Measurements from ENCODE around the gene LRMDA.

The LRMDA gene

DNA sequence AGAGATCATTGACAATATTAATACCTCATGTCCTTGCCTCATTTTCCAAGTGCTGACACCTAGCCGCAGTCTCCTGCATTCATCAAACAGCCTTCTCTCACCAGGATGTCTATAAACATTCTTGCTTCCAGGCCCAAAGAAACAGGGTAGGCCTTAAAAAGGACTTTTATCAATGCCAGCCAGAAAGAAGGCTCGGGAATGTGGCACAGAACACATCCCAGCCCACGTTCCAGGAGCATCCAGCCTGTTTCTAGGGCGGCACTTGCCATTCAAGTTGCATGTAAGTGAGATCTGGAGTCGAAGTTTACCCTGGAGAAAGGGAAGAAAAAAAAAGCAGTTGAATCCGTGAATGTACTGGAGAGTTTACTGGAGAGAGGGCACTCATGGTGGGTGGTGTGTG lies 1123.1 kb downstream of the LRMDA start:
- no peaks in the 10 kb centered on the region for H3K27me3 ChIP-seq (ENCODE audit: control insufficient read depth, insufficient read depth, low read length)
- H3K4me3 ChIP-seq (ENCODE audit: low read depth, low read length) = no peak overlapping the region
- H3K9me3 ChIP-seq (ENCODE audit: control insufficient read depth, insufficient read depth, low read depth, low read length) = no peaks in the 10 kb centered on the region
- no peaks in the 10 kb centered on the region for H3K36me3 ChIP-seq (ENCODE audit: control insufficient read depth, insufficient read depth, low read length)
- peaks cover 9% of the 10 kb centered on the region; the same call in 1 of the 2 replicates for H3K4me1 ChIP-seq (ENCODE audit: control insufficient read depth, insufficient read depth, low read length)
- H3K9ac ChIP-seq (ENCODE audit: low read length) = no peak overlapping the region
- no peak overlapping the region for H3K27ac ChIP-seq (ENCODE audit: low read depth, low read length)

DNA sequence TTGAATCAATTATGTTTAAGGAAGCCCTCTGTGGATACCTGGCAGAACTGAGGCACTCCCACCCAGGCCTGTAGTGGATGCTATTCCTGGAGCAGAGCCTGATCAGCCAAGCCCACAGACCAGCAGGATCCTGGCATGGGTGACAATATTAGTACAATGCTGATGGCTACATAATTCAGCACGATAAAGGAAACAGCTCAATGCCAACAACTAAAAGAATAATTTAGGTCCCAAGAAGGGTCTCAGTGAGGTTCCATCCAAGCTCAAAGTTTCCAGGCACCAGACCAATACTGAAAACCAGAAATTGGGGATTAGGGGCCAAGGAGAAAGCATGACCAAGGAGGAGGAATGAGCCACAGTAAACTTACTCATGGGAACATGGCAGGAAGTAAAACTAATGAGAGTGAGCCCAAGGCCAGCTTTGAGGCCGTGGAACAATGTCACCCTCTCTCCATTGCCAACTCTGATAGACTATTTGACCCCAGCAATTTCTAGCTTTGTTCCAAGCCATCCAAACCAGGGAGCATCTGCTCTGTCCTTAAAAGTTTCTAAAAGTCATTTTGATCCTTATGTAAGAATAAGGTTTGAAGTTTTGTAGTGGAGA lies 1123.7 kb downstream of the LRMDA start:
- Histone ChIP-seq H3K9ac (ENCODE audit: low read length) (no peak overlapping the region), H3K4me1 (ENCODE audit: control insufficient read depth, insufficient read depth, low read length) (peaks cover 9% of the 10 kb centered on the region; the same call in 1 of the 2 replicates), H3K36me3 (ENCODE audit: control insufficient read depth, insufficient read depth, low read length) (no peaks in the 10 kb centered on the region), H3K9me3 (ENCODE audit: control insufficient read depth, insufficient read depth, low read depth, low read length) (no peaks in the 10 kb centered on the region), H3K27me3 (ENCODE audit: control insufficient read depth, insufficient read depth, low read length) (no peaks in the 10 kb centered on the region), H3K27ac (ENCODE audit: low read depth, low read length) (no peak overlapping the region), H3K4me3 (ENCODE audit: low read depth, low read length) (no peak overlapping the region)

DNA sequence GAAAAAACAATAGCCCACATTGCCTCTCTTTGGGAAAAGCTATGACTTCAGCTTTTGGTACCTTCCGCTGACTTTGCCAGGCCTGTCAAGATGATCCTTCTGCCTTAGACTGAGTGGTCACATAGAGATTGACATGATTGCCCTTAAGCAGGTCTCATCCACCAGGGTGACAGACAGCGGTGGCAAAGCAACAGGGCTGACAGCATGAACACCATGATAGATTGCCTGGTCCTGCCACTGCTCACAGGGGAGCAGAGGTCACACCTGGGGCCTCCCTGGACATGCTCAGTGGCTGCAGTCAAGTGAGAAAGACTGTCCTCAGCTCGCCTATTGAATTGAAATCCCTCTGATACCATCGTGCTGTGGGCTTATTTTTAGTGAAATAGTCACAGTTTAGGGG lies 1125.9 kb downstream of the LRMDA start:
- H3K9ac ChIP-seq (ENCODE audit: low read length) = no peak overlapping the region
- no peaks in the 10 kb centered on the region for H3K36me3 ChIP-seq (ENCODE audit: control insufficient read depth, insufficient read depth, low read length)
- no peaks in the 10 kb centered on the region for H3K27me3 ChIP-seq (ENCODE audit: control insufficient read depth, insufficient read depth, low read length)
- no peak overlapping the region for H3K4me3 ChIP-seq (ENCODE audit: low read depth, low read length)
- H3K9me3 ChIP-seq (ENCODE audit: control insufficient read depth, insufficient read depth, low read depth, low read length) = no peaks in the 10 kb centered on the region
- H3K27ac ChIP-seq (ENCODE audit: low read depth, low read length) = no peak overlapping the region
- no peaks in the 10 kb centered on the region; the same call in 1 of the 2 replicates for H3K4me1 ChIP-seq (ENCODE audit: control insufficient read depth, insufficient read depth, low read length)

DNA sequence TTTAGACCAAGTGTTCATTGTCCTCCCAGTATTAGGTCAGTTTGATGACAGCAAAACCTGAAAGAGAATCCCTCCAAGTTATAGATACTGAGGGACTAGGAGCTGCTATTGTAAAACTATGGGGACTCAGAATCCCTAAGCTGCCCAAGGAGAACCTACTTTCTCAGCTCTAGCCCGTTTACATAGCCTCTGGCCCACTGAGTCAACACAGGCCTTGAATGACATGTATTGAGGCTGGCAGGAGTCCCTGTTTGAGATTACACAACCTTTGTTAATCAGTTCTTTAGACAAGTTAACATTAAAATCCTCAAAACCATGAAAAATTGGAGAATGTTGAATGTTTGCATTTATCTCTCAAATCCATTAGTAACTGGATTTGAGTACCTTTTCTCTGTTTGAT lies 1127.2 kb downstream of the LRMDA start:
- H3K9ac ChIP-seq (ENCODE audit: low read length) = no peak overlapping the region
- H3K9me3 ChIP-seq (ENCODE audit: control insufficient read depth, insufficient read depth, low read depth, low read length) = no peaks in the 10 kb centered on the region
- no peaks in the 10 kb centered on the region for H3K27me3 ChIP-seq (ENCODE audit: control insufficient read depth, insufficient read depth, low read length)
- no peak overlapping the region for H3K27ac ChIP-seq (ENCODE audit: low read depth, low read length)
- H3K4me1 ChIP-seq (ENCODE audit: control insufficient read depth, insufficient read depth, low read length) = no peaks in the 10 kb centered on the region
- no peaks in the 10 kb centered on the region for H3K36me3 ChIP-seq (ENCODE audit: control insufficient read depth, insufficient read depth, low read length)
- no peak overlapping the region for H3K4me3 ChIP-seq (ENCODE audit: low read depth, low read length)

DNA sequence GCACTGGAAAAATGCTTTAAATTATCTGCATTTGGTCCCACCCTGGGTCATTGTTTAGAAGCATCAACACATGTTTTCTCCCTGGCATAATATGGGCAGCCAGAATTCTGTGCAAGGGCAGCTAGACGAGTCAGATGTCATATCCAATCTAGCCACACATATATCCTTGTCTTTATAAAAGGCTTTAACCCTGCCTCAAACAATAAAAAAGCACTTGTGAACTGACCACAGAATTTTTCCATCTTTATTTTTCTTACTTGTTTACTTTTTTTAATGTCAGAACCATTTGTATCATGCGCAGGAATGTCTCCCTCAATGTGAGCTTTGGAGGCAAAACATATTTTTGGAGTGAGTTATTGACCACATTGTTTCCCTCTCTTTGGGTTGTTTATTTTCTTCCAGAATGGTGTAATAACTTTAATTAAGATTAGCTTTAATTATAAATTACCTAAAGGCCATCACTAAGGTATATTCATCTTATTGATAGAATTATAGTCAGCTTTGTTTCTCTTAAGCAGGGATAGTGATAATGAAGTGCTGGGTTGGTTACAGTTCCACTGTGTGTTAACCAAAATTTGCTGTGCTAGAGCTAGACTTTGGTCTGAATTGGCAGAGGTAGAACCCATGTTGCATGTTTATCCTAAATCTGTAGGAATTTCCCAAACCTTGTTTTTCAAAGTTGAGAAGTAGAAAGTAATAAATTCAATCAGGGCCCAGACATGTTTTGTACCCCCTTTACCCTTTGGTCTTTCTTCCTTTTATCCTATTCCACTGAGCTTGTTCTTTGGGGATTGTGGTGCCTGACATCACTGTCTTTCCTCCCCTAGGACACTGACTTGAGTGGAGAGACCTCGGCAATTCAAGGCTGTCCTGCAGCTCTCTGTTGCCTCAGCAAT lies 1127.8 kb downstream of the LRMDA start:
- Histone ChIP-seq H3K27ac (ENCODE audit: low read depth, low read length) (no peak overlapping the region), H3K27me3 (ENCODE audit: control insufficient read depth, insufficient read depth, low read length) (no peaks in the 10 kb centered on the region), H3K9ac (ENCODE audit: low read length) (no peak overlapping the region), H3K36me3 (ENCODE audit: control insufficient read depth, insufficient read depth, low read length) (no peaks in the 10 kb centered on the region), H3K9me3 (ENCODE audit: control insufficient read depth, insufficient read depth, low read depth, low read length) (no peaks in the 10 kb centered on the region), H3K4me1 (ENCODE audit: control insufficient read depth, insufficient read depth, low read length) (no peaks in the 10 kb centered on the region), H3K4me3 (ENCODE audit: low read depth, low read length) (no peak overlapping the region)

DNA sequence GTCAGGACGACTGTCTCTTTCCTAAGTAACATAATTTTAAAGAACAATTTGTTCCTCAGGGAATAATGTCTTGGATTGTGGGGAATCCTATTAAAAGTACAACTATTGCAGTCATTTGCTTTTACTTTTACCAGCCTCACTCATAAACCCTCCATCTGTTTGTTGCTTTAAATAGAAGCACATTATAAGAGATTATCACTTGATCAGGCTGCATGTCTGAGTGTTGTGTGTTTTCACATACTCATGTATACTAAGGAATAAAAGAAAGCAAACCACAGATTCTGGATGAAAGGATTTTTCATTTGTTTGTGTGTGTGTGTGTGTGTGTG lies 1128.4 kb downstream of the LRMDA start:
- no peaks in the 10 kb centered on the region for H3K9me3 ChIP-seq (ENCODE audit: control insufficient read depth, insufficient read depth, low read depth, low read length)
- no peaks in the 10 kb centered on the region for H3K36me3 ChIP-seq (ENCODE audit: control insufficient read depth, insufficient read depth, low read length)
- H3K27me3 ChIP-seq (ENCODE audit: control insufficient read depth, insufficient read depth, low read length) = no peaks in the 10 kb centered on the region
- no peaks in the 10 kb centered on the region for H3K4me1 ChIP-seq (ENCODE audit: control insufficient read depth, insufficient read depth, low read length)
- no peak overlapping the region for H3K27ac ChIP-seq (ENCODE audit: low read depth, low read length)
- H3K4me3 ChIP-seq (ENCODE audit: low read depth, low read length) = no peak overlapping the region
- no peak overlapping the region for H3K9ac ChIP-seq (ENCODE audit: low read length)

DNA sequence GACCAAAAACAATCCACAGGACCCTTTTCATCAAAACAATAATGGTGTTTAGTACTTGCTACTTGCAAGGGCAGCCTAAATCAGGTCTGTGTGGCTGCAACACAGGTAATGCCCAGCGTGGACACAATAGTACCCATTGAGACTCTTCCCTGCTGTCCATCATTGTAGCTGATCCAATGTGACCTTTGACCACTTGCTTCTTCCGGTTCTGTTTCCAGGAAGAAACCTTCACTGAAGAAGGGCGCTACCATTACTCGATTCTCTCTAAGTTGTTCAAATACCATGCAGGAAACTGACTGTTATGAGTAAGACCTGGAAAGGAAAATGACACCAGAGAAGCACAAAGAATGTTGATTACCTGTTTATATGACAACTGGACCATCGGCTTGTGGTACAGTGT lies 1128.9 kb downstream of the LRMDA start:
- no peaks in the 10 kb centered on the region for H3K9me3 ChIP-seq (ENCODE audit: control insufficient read depth, insufficient read depth, low read depth, low read length)
- H3K36me3 ChIP-seq (ENCODE audit: control insufficient read depth, insufficient read depth, low read length) = no peaks in the 10 kb centered on the region
- H3K27ac ChIP-seq (ENCODE audit: low read depth, low read length) = no peak overlapping the region
- no peaks in the 10 kb centered on the region for H3K27me3 ChIP-seq (ENCODE audit: control insufficient read depth, insufficient read depth, low read length)
- no peak overlapping the region for H3K9ac ChIP-seq (ENCODE audit: low read length)
- H3K4me1 ChIP-seq (ENCODE audit: control insufficient read depth, insufficient read depth, low read length) = no peaks in the 10 kb centered on the region
- no peak overlapping the region for H3K4me3 ChIP-seq (ENCODE audit: low read depth, low read length)

DNA sequence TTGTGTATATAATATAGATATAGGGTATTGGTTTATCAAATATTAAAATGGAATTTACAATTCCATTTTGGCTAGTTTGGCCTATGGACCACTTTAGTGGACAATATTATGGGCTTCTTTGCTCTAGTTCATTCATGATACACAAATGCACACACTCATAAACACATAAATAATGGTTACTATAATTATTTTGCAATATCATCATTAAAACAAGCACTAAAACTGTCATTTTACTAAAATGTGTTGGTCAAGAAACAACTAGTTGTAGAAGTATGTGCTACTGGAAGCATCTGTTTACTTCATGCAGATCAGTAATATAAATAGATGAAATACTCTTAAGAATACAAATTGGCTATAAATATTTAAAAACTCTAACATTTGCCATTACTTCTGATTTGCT lies 1131.9 kb downstream of the LRMDA start:
- Histone ChIP-seq H3K27me3 (ENCODE audit: control insufficient read depth, insufficient read depth, low read length) (no peaks in the 10 kb centered on the region), H3K9me3 (ENCODE audit: control insufficient read depth, insufficient read depth, low read depth, low read length) (no peaks in the 10 kb centered on the region), H3K4me3 (ENCODE audit: low read depth, low read length) (no peak overlapping the region), H3K27ac (ENCODE audit: low read depth, low read length) (no peak overlapping the region), H3K36me3 (ENCODE audit: control insufficient read depth, insufficient read depth, low read length) (no peaks in the 10 kb centered on the region), H3K4me1 (ENCODE audit: control insufficient read depth, insufficient read depth, low read length) (no peaks in the 10 kb centered on the region), H3K9ac (ENCODE audit: low read length) (no peak overlapping the region)

- Histone ChIP-seq H3K27me3 (ENCODE audit: control insufficient read depth, insufficient read depth, low read length) (no peaks in the 10 kb centered on the region), H3K9me3 (ENCODE audit: control insufficient read depth, insufficient read depth, low read depth, low read length) (no peaks in the 10 kb centered on the region), H3K4me1 (ENCODE audit: control insufficient read depth, insufficient read depth, low read length) (no peaks in the 10 kb centered on the region), H3K9ac (ENCODE audit: low read length) (no peak overlapping the region), H3K4me3 (ENCODE audit: low read depth, low read length) (no peak overlapping the region), H3K27ac (ENCODE audit: low read depth, low read length) (no peak overlapping the region), H3K36me3 (ENCODE audit: control insufficient read depth, insufficient read depth, low read length) (no peaks in the 10 kb centered on the region)
Measured at GRCh38 chr10:76572021-76572420, 1140.6 kb downstream of the LRMDA start.

DNA sequence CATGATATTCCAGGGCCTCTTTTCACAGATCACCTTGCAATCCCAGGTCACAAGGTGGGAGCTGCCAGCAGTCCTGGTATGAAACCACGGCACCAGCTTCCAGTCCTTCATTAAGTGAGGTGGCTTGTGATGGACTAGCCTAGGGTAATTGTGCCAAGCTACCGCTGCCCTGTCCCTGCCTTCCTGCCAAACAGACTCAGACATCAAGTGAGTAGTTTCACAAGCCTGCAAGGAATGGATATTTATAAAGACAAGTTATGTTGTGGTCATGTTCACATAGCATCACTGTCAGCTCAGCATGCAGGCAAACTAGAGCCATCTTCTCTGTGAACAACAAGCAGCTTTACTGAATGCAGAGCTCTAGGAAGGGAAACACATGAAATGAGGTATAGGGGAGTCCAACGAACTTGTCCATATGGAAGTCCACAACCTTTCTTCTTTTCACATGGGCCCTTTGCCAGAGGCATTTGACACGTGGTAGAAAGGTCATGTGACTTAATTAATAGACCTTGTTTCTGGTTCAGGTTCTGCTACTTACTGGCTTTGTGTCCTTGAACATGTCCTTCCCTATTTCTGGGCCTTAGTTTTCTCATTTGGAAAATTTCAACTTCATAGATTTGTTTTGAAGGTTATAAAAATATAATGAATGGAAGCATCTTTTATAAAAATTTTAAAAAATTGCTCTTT lies 1145.0 kb downstream of the LRMDA start:
- H3K4me1 ChIP-seq (ENCODE audit: control insufficient read depth, insufficient read depth, low read length) = no peaks in the 10 kb centered on the region

GRCh38 chr10:76577455-76577854 lies 1146.0 kb downstream of the LRMDA start:
- Histone ChIP-seq H3K27me3 (ENCODE audit: control insufficient read depth, insufficient read depth, low read length) (no peaks in the 10 kb centered on the region), H3K4me3 (ENCODE audit: low read depth, low read length) (no peak overlapping the region), H3K9me3 (ENCODE audit: control insufficient read depth, insufficient read depth, low read depth, low read length) (no peaks in the 10 kb centered on the region), H3K9ac (ENCODE audit: low read length) (no peak overlapping the region), H3K27ac (ENCODE audit: low read depth, low read length) (no peak overlapping the region), H3K36me3 (ENCODE audit: control insufficient read depth, insufficient read depth, low read length) (no peaks in the 10 kb centered on the region), H3K4me1 (ENCODE audit: control insufficient read depth, insufficient read depth, low read length) (no peaks in the 10 kb centered on the region)

More for the DNA sequence above, 1145.0 kb downstream of the LRMDA start:
- Histone ChIP-seq H3K36me3 (ENCODE audit: control insufficient read depth, insufficient read depth, low read length) (no peaks in the 10 kb centered on the region), H3K9me3 (ENCODE audit: control insufficient read depth, insufficient read depth, low read depth, low read length) (no peaks in the 10 kb centered on the region), H3K27me3 (ENCODE audit: control insufficient read depth, insufficient read depth, low read length) (no peaks in the 10 kb centered on the region), H3K9ac (ENCODE audit: low read length) (no peak overlapping the region), H3K4me3 (ENCODE audit: low read depth, low read length) (no peak overlapping the region), H3K27ac (ENCODE audit: low read depth, low read length) (no peak overlapping the region)

All from HUES6 (cell line).